ENCODE measurements around the gene PLA2G5. TPM values are rescaled to one million over a fixed set of nuclear protein-coding genes. Genes with fewer than 3 reads are reported as not detected.

The PLA2G5 gene
- total and polyA plus RNA-seq, 9 of the 15 experiments (the other 6 are each of a cell fraction or from before 2014, with no cell fraction given): not detected

- TF ChIP-seq, protein P1, sequence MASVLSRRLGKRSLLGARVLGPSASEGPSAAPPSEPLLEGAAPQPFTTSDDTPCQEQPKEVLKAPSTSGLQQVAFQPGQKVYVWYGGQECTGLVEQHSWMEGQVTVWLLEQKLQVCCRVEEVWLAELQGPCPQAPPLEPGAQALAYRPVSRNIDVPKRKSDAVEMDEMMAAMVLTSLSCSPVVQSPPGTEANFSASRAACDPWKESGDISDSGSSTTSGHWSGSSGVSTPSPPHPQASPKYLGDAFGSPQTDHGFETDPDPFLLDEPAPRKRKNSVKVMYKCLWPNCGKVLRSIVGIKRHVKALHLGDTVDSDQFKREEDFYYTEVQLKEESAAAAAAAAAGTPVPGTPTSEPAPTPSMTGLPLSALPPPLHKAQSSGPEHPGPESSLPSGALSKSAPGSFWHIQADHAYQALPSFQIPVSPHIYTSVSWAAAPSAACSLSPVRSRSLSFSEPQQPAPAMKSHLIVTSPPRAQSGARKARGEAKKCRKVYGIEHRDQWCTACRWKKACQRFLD (CRISPR knock-in tag; IDR thresholded peaks at IDR 0.05): no peak
Measured at GRCh38 chr1:20137055-20137454, 67.1 kb downstream of the PLA2G5 start (continued).

- ATAC-seq (no peak), FAIRE-seq (no peak)
- no peaks in the 10 kb centered on the region for H3K4me1 ChIP-seq (replicated peaks in 1 of 2; ENCODE audit: control insufficient read depth in 2 of 2, insufficient read depth in 2 of 2, low read length in 2 of 2)
Measured at GRCh38 chr1:20137604-20138003, 67.6 kb downstream of the PLA2G5 start.

More at GRCh38 chr1:20137604-20138003, 67.6 kb downstream of the PLA2G5 start:
- Histone ChIP-seq H3K4me2 (ENCODE audit: insufficient read depth, low read length) (no peak overlapping the region), H3K27me3 (ENCODE audit: control insufficient read depth in 2 of 2, insufficient read depth in 2 of 2, low read length in 2 of 2) (peaks cover 5 to 56% of the 10 kb centered on the region in 2 experiments; a peak in 2 of 5 replicates), H3K27ac (ENCODE audit: extremely low read depth, low read depth, low read length) (no peak overlapping the region), H3K9me1 (ENCODE audit: control insufficient read depth, insufficient read depth, low read length) (no peaks in the 10 kb centered on the region), H3K4me3 (no peak overlapping the region), H3K9me3 (replicated peaks; ENCODE audit: control insufficient read depth, insufficient read depth, low read depth, low read length) (no peaks in the 10 kb centered on the region), H3K9ac (ENCODE audit: insufficient read depth in 1 of 2, low read depth in 2 of 2, low read length in 2 of 2) (no peak overlapping the region), H2AFZ (ENCODE audit: low read depth, low read length) (no peak overlapping the region), H4K20me1 (replicated peaks; ENCODE audit: control insufficient read depth, insufficient read depth, low read length) (no peaks in the 10 kb centered on the region), H3K36me3 (ENCODE audit: control insufficient read depth, insufficient read depth, low read length) (no peaks in the 10 kb centered on the region), H3K79me2 (ENCODE audit: control insufficient read depth, insufficient read depth, low read length) (no peaks in the 10 kb centered on the region)
- no peak for TF ChIP-seq ZNF354B (CRISPR knock-in tag; IDR thresholded peaks at IDR 0.05)
- TF ChIP-seq ZNF212 (CRISPR knock-in tag; IDR thresholded peaks at IDR 0.05): no peak
- no peak for TF ChIP-seq KDM5B (IDR thresholded peaks at IDR 0.05; ENCODE audit: insufficient replicate concordance, low read depth, low read length)
- TF ChIP-seq ZNF274 (IDR thresholded peaks at IDR 0.05; ENCODE audit: borderline replicate concordance, low read depth, low read length): no peak
- 0% methylated on average over 1 of the region's 1 CpG for WGBS (ENCODE audit: insufficient coverage, low coverage, missing lambda C conversion rate)
- intact Hi-C loops (cut with micrococcal nuclease) (no loop called here), in situ Hi-C loops (cut with MboI) (no loop called here)
- BruUV-seq (replicated peaks): no TSS peak
- ChIA-PET POLR2A (no interaction called here), CTCF (ENCODE audit: low intra/inter-chr PET ratio) (no interaction called here)
- no peak for DNase-seq (ENCODE audit: extremely low read depth in 1 of 4, low spot score in 3 of 4)

Data from K562 (cell line).